ENCODE results near the gene VANGL1. TPM values are rescaled to one million over a fixed set of nuclear protein-coding genes. Genes with fewer than 3 reads are reported as not detected.

The VANGL1 gene
- total and polyA plus RNA-seq, 2 of the 13 experiments (the other 11 are each of a cell fraction or from before 2014, with no cell fraction given): 5.3 to 9.4 TPM

GRCh38 chr1:115672224-115673009, 30.6 kb downstream of the VANGL1 start (continued):
- TF ChIP-seq SMAD3 (CRISPR knock-in tag; IDR thresholded peaks at IDR 0.05) (no peak), ZNF180 (CRISPR knock-in tag; IDR thresholded peaks at IDR 0.05; ENCODE audit: borderline replicate concordance, low read depth) (no peak), MAFK (conservative IDR thresholded peaks at IDR 0.05 in 1 of 2, IDR thresholded peaks at IDR 0.05 in 1 of 2; ENCODE audit: low read length in 2 of 2) (no peak), AGO2 (optimal IDR thresholded peaks at IDR 0.05; ENCODE audit: low read depth, low read length) (no peak), NBN (conservative IDR thresholded peaks at IDR 0.05) (no peak)

GRCh38 chr1:115676498-115677181, 34.9 kb downstream of the VANGL1 start:
- in situ Hi-C loops (cut with HindIII; ENCODE audit: extremely low pct_ligation_motif_present, low pct_unique_long_range_greater_than_20kb): no loop called here
- Histone ChIP-seq H3K9ac (ENCODE audit: insufficient read depth, low read depth, low read length) (no peak overlapping the region), H4K20me1 (ENCODE audit: insufficient read depth, low read length) (no peaks in the 10 kb centered on the region), H2AFZ (ENCODE audit: low read length) (no peak overlapping the region), H3K36me3 (replicated peaks in 1 of 2; ENCODE audit: control insufficient read depth in 1 of 2, insufficient read depth in 2 of 2, low read length in 2 of 2) (peaks cover 0 to 8% of the 10 kb centered on the region in 2 experiments; a peak in 3 of 5 replicates), H3K4me2 (ENCODE audit: low read depth, low read length) (no peak overlapping the region), H3K79me2 (ENCODE audit: insufficient read depth, low read length) (no peaks in the 10 kb centered on the region), H3K4me1 (ENCODE audit: insufficient read depth, low read length) (0 out of 2 replicates have a peak, but pooled peaks cover 1% of the 10 kb centered on the region), H3K9me3 (ENCODE audit: low read length) (no peaks in the 10 kb centered on the region), H3K4me3 (replicated peaks in 1 of 3; ENCODE audit: insufficient read depth in 1 of 3, low read depth in 2 of 3, low read length in 3 of 3) (no peak overlapping the region), H3K27me3 (ENCODE audit: control insufficient read depth in 1 of 2, insufficient read depth in 2 of 2, low read length in 2 of 2) (no peaks in the 10 kb centered on the region), H3K27ac (ENCODE audit: extremely low read length, insufficient read depth, low read length) (no peak overlapping the region)
- intact Hi-C loops (cut with micrococcal nuclease; ENCODE audit: unreplicated experiment): no loop called here
- POLR2A ChIA-PET: no interaction called here
- CTCF ChIA-PET (ENCODE audit: low intra/inter-chr PET ratio, low total read pairs): no interaction called here
- WGBS (ENCODE audit: low lambda C conversion rate): 98% methylated on average over 7 of the region's 7 CpGs
- BruUV-seq (replicated peaks): no TSS peak
- no peak; the same call in 2 of the 3 replicates for ATAC-seq
- no peak for DNase-seq (ENCODE audit: low spot score)
- FAIRE-seq: no peak
- TF ChIP-seq SOX6 (IDR thresholded peaks at IDR 0.05) (no peak), SOX6 (CRISPR knock-in tag; IDR thresholded peaks at IDR 0.05) (no peak), GTF2F1 (IDR thresholded peaks at IDR 0.05; ENCODE audit: low read length) (no peak), ZNF646 (CRISPR knock-in tag; IDR thresholded peaks at IDR 0.05) (no peak), ZBTB8A (CRISPR knock-in tag; IDR thresholded peaks at IDR 0.05; ENCODE audit: borderline replicate concordance, low read depth) (no peak), FOXK2 (IDR thresholded peaks at IDR 0.05) (no peak), ZNF496 (CRISPR knock-in tag; IDR thresholded peaks at IDR 0.05; ENCODE audit: insufficient replicate concordance) (no peak), ZNF704 (CRISPR knock-in tag; IDR thresholded peaks at IDR 0.05; ENCODE audit: borderline replicate concordance) (no peak)
